LNCAP (cell line): ENCODE data around the gene SLC6A5.

ENCODE experiments used
- TF ChIP-seq, protein P1 (sequence below): fragments of 450-650 bp; IDR thresholded peaks from 2 replicates; pipeline ENCODE4 v1.5.1; 2017; ENCODE audit warnings: mild to moderate bottlenecking

Gene SLC6A5

GRCh38 chr11:20621679-20622078, 22.3 kb downstream of the SLC6A5 start:
- TF ChIP-seq, protein P1, sequence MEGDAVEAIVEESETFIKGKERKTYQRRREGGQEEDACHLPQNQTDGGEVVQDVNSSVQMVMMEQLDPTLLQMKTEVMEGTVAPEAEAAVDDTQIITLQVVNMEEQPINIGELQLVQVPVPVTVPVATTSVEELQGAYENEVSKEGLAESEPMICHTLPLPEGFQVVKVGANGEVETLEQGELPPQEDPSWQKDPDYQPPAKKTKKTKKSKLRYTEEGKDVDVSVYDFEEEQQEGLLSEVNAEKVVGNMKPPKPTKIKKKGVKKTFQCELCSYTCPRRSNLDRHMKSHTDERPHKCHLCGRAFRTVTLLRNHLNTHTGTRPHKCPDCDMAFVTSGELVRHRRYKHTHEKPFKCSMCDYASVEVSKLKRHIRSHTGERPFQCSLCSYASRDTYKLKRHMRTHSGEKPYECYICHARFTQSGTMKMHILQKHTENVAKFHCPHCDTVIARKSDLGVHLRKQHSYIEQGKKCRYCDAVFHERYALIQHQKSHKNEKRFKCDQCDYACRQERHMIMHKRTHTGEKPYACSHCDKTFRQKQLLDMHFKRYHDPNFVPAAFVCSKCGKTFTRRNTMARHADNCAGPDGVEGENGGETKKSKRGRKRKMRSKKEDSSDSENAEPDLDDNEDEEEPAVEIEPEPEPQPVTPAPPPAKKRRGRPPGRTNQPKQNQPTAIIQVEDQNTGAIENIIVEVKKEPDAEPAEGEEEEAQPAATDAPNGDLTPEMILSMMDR, result no peak

DNA sequence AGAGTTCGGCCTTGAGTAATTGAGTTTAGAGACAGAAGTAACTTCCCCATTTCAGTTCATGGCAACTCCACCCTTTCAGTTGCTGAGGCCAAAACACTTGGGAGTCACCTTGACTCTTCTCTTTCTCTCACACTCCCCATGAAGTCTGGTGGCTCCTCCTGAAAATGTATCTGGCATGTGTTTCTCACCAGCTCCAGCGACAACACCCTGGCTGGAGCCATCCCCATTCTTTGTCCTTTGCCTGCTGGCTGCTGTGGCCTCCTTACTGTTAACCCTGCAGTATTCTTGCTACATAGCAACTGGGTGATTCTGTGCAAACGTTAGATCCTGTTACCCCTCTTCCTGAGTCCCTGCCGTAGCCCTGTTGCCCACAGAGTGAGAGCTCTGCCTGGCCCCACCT, 23.8 kb downstream of the SLC6A5 start:
- TF ChIP-seq, protein P1, result no peak

- TF ChIP-seq, protein P1, result no peak
Observed at GRCh38 chr11:20626279-20626678, 26.9 kb downstream of the SLC6A5 start.

GRCh38 chr11:20627026-20627425, 27.6 kb downstream of the SLC6A5 start:
- TF ChIP-seq, protein P1, result no peak

GRCh38 chr11:20627701-20628100, 28.3 kb downstream of the SLC6A5 start:
- TF ChIP-seq, protein P1, result no peak

GRCh38 chr11:20631519-20632168, 32.2 kb downstream of the SLC6A5 start:
- TF ChIP-seq, protein P1, result no peak

GRCh38 chr11:20632169-20632532, 32.7 kb downstream of the SLC6A5 start:
- TF ChIP-seq, protein P1, result no peak

GRCh38 chr11:20634044-20634443, 34.6 kb downstream of the SLC6A5 start:
- TF ChIP-seq, protein P1, result 0 out of 2 replicates have a peak, but pooled peaks have one; percentile 30
